DMS79 (cell line): ENCODE measurements around the gene NMT2.

Experiments used
- DNase-seq: peaks from one replicate; lab custom pipeline; 2025; lab: John Stamatoyannopoulos, UW

Gene NMT2

DNA sequence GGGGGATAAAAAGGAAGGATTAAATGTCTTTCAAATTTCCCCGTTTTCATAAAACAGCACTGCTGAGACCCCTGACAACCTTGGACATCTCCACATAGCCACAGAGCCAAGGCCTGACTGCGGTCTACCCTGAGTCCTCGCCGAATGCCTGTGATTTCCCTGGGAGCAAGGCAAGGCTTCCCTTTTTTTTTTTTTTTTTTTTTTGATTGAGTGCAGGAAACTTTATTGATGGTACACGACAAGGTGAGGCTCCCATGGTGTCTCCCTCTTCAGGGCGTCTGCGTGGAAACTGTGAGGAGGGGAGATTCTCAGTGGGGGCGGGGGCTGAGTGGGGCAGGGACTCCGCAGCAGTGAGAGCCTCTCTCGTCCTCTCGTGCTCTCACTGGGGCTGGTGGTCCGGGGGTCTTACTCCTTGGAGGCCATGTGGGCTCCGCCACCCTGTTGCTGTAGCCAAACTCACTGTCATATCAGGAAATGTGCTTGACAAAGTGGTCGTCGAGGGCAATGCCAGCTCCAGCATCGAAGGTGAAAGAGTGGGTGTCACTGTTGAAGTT lies 75.6 kb downstream of the NMT2 start:
- DNase-seq: no peak

- no peak for DNase-seq
Observed at GRCh38 chr10:15091418-15091817, 77.1 kb downstream of the NMT2 start.

DNA sequence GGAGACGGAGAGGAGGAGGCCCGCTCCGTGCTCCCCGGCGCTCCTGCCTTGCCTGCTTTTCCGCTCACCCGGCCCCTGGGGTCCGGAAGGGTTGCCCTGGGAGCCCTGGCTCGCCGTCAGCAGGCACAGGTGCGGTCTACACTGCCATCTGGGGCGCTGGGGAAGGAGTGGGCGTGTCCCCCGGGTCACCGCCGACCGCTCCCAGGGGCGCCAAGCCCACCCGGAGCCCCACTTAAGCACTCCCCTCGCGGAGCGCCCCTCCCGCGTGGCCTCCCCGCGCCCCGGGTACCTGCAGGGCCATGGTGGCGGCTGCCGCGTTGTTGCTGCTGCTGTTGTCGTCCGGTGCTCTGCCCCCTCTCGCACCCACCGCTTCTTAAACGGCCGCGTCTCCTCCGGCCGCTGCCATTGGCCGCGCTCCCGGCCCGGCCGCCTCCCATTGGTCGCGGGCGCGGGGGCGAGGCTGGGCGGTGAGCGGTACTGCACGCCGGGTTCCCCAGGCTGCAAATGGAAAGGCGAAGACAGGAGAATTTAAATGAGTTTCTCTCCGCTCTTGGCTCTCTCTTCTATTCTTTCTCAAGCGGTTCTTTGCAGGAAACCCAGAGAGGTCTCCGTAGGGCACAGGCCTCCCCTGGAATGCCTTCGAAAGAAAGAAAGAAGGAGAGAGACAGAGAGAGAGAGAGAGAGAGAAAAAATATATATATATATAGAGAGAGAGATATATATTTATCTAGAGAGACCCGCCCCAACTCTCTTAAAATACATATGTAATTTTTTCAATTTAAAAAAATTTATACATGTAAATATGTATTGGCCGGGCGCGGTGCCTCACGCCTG lies 79.8 kb downstream of the NMT2 start, which contains the start of gene ACBD7:
Gene ACBD7 (minus strand): TSS at position 349 of the 834 bp plus-strand sequence. CDS start 48 bp downstream, at position 301.
- DNase-seq: peak; percentile 15

GRCh38 chr10:15084502-15084922 lies 84.0 kb downstream of the NMT2 start:
- DNase-seq: peak; percentile 64

DNA sequence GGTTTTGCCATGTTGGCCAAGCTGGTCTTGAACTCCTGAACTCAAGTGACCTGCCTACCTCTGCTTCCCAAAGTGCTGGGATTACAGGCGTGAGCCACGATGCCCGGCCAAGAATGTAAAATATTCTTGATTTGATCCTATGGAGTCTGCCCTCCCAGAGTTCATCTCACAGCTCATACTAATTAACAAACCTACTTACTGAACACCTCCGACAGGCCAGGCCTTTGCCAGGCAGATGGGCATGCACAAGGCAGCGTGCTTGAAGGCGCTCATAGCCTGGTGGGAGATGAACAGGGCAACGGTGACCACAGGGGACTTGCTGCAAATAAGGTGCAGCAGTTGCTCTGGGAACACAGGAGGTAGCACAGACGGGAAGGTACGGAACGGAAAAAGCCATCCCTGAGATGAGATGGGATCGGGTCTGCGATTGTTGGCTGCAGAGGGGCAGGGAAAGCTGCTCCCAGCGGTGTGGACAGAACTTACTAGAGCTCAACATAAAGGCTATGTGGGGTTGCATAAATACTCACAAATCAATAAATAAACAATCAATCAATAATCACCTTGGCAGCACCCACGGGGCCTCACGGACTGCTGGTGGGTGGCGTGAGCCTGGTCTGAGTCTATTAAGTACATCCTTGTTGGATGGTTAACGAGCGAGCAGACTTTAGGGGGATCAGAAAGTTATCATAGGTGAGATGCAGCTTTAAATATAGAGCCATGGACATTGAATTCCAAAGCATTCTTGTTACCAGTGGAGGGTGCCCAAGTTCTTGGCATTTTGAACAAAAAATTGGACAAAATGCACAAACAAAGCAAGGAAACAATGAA lies 84.6 kb downstream of the NMT2 start:
- no peak for DNase-seq

- DNase-seq: no peak
Observed at GRCh38 chr10:15075421-15075820, 93.1 kb downstream of the NMT2 start.

DNA sequence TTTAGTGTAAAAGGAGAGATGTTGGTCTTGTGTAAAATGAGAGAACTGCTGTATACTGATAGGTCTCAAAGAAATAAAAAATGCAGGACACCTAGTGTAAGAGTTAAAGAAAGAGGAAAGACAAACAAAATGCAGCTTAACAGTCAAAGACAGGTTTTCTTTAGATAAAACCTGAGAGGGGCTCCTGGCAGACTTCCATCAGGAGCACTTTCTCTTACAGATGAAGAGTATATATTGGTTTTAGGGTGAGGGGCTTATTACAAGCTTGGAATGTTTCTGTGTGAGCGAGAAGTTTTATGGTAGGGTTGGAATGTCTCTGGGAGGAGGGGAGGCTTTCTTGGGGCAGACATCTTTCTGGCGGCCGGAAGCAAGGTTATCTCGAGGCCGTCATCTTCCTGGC lies 96.1 kb downstream of the NMT2 start:
- DNase-seq: no peak

GRCh38 chr10:15069230-15069629 lies 99.3 kb downstream of the NMT2 start:
- DNase-seq: no peak

DNA sequence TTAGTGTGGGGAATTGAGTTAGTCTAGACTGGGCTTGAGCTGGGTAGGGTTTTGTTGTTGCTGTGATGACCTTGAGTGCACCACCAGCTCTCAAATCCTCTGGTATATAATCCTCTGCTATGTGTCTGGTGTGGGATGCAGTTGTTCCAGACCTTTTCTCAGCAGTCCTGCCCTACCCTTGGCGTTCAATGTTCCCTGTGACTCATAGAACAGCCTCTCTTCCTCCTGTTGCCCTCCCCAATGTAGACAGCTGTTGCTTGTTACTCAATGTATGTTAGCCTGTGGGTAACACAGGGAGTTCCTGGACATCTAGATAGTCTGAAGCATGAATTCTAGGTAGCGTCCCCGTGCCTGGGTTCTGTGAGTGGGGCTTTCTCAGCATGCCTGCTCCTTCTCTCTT lies 99.7 kb downstream of the NMT2 start:
- DNase-seq: no peak

DNA sequence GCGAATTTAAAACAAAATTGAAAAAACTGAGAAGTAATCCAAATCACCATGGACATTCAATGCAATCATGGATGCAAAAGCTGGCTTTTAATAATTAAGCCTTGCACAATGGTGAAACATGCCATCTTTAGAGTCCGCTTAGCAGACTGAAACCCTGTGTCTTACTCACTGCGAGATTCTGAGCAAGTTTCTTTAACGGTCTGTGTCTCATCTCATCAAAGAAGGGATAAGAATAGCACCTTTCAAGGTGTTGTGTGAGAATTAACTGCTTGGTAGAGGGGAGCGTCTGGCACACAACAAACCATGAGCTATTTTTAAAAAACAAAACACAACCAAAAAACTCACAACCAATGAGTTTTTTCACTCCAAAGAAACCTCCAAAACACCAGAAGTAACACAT lies 101.3 kb downstream of the NMT2 start:
- DNase-seq: no peak

GRCh38 chr10:15060638-15061037 lies 107.9 kb downstream of the NMT2 start:
- DNase-seq: no peak

DNA sequence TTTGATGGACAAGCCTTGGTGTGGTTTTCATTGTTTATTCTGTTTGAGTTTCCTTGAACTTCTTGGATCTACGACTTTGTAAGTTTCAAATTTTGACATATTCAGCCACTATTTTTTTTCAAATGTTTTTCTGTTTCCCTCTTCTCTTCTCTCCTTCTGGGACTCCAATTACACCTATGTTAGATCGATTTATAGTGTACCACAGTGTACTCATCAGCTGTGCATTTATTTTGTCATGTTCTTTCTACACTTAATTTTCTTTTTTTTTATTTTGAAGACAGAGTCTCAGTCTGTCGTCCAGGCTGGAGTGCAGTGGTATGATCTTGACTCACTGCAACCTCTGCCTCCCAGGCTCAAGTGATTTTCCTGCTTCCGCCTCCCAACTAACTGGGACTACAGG lies 108.6 kb downstream of the NMT2 start:
- DNase-seq: no peak

- no peak for DNase-seq
Observed at GRCh38 chr10:15058689-15059088, 109.8 kb downstream of the NMT2 start.
